Measurements from ENCODE around the gene NUDT10.

DNA sequence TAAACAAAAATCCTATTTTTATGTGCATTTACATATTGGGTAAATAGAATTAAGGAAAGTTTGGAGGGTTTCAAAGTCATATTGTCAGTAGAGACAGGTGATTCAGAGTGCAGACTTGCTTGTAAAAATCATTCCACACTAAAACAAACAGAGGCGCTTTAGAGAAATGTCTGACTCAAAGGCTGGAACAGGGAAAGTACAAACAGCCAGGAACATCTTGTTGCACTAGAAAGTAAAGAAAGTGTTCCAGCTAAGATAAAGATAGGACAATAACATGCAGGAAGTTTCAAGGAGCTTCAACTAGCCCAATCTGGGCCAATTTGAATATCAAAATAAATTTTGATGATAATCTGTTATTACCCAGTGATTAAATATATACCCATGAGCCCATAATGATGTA lies 16.4 kb upstream of the NUDT10 start:
- TF ChIP-seq, protein P1, sequence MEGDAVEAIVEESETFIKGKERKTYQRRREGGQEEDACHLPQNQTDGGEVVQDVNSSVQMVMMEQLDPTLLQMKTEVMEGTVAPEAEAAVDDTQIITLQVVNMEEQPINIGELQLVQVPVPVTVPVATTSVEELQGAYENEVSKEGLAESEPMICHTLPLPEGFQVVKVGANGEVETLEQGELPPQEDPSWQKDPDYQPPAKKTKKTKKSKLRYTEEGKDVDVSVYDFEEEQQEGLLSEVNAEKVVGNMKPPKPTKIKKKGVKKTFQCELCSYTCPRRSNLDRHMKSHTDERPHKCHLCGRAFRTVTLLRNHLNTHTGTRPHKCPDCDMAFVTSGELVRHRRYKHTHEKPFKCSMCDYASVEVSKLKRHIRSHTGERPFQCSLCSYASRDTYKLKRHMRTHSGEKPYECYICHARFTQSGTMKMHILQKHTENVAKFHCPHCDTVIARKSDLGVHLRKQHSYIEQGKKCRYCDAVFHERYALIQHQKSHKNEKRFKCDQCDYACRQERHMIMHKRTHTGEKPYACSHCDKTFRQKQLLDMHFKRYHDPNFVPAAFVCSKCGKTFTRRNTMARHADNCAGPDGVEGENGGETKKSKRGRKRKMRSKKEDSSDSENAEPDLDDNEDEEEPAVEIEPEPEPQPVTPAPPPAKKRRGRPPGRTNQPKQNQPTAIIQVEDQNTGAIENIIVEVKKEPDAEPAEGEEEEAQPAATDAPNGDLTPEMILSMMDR (IDR thresholded peaks at IDR 0.05), result no peak
- TF ChIP-seq POLR2A (IDR thresholded peaks at IDR 0.05), result no peak
